Liver (tissue), 9 donors: Measurements from ENCODE around the gene PLA2R1. TPM values are rescaled to one million over a fixed set of nuclear protein-coding genes. Genes with fewer than 3 reads are reported as not detected.

ENCODE experiments used
- DNase-seq: peaks from one replicate; pipeline ENCODE4 v3.0.0-alpha.2; 2017; ENCODE audit warnings: low spot score
- H3K27ac ChIP-seq, 2 donors: one replicate each; pipeline ENCODE4 v1.7.0; 2013; ENCODE audit warnings: inconsistent platforms in 2 of 2, low read length in 2 of 2, control low read depth in 1 of 2, low read depth in 1 of 2, mild to moderate bottlenecking in 1 of 2
- H3K27me3 ChIP-seq, 4 donors: one replicate each; pipeline versions ENCODE4 v1.6.1 to v1.7.0; 2013; ENCODE audit warnings: low read length in 3 of 4, inconsistent platforms in 1 of 4, mild to moderate bottlenecking in 1 of 4, moderate library complexity in 1 of 4; ENCODE audit not compliant: control insufficient read depth in 4 of 4, insufficient read depth in 4 of 4
- H3K36me3 ChIP-seq, 4 donors: one replicate each; pipeline versions ENCODE4 v1.6.1 to v1.7.0; 2013; ENCODE audit warnings: low read length in 3 of 4, mild to moderate bottlenecking in 3 of 4, low read depth in 1 of 4, moderate library complexity in 1 of 4; ENCODE audit not compliant: control insufficient read depth in 4 of 4, insufficient read depth in 3 of 4
- H3K4me1 ChIP-seq, 4 donors: one replicate each; pipeline versions ENCODE4 v1.6.1 to v1.7.0; 2013; ENCODE audit warnings: low read length in 3 of 4, mild to moderate bottlenecking in 3 of 4, moderate library complexity in 1 of 4; ENCODE audit not compliant: control insufficient read depth in 4 of 4, insufficient read depth in 4 of 4
- H3K4me3 ChIP-seq, 3 donors: one replicate each; pipeline versions ENCODE4 v1.6.1 to v1.7.0; 2013; ENCODE audit warnings: low read length in 3 of 3, control low read depth in 1 of 3, low read depth in 1 of 3, mild to moderate bottlenecking in 1 of 3
- H3K9ac ChIP-seq, 2 donors: one replicate each; pipeline ENCODE4 v1.7.0; 2013; ENCODE audit warnings: low read length in 2 of 2, mild to moderate bottlenecking in 2 of 2, moderate library complexity in 2 of 2, control low read depth in 1 of 2, low read depth in 1 of 2
- H3K9me3 ChIP-seq, 4 donors: one replicate each; pipeline versions ENCODE4 v1.6.1 to v1.7.0; 2013; ENCODE audit warnings: low read length in 3 of 4; ENCODE audit not compliant: control insufficient read depth in 4 of 4
- FOXA2 ChIP-seq: IDR thresholded peaks from 2 replicates; pipeline ENCODE4 v1.6.1; 2016; ENCODE audit warnings: antibody characterized with exemption
- GABPA ChIP-seq, 2 donors: IDR thresholded peaks in 1 of 2; conservative IDR thresholded peaks in 1 of 2; 2 replicates each; pipeline ENCODE4 v1.6.1; 2016; ENCODE audit warnings: antibody characterized with exemption in 2 of 2, mild to moderate bottlenecking in 1 of 2, moderate library complexity in 1 of 2
- HNF4A ChIP-seq, 2 donors: conservative IDR thresholded peaks; 2 replicates each; pipeline ENCODE4 v1.6.1; 2016; ENCODE audit warnings: antibody characterized with exemption in 2 of 2, mild to moderate bottlenecking in 2 of 2
- HNF4G ChIP-seq: IDR thresholded peaks from 2 replicates; pipeline ENCODE4 v1.6.1; 2016; ENCODE audit warnings: antibody characterized with exemption
- JUND ChIP-seq, 2 donors: IDR thresholded peaks; 2 replicates each; pipeline ENCODE4 v1.6.1; 2016; ENCODE audit warnings: antibody characterized with exemption in 2 of 2
- NR2F2 ChIP-seq: IDR thresholded peaks from 2 replicates; pipeline ENCODE4 v1.6.1; 2016; ENCODE audit warnings: antibody characterized with exemption
- RAD21 ChIP-seq, 2 donors: IDR thresholded peaks; 2 replicates each; pipeline ENCODE4 v1.6.1; 2016; ENCODE audit warnings: antibody characterized with exemption in 2 of 2, mild to moderate bottlenecking in 2 of 2
- RXRA ChIP-seq, 2 donors: IDR thresholded peaks; 2 replicates each; pipeline ENCODE4 v1.6.1; 2017 to 2018; ENCODE audit warnings: antibody characterized with exemption in 2 of 2, mild to moderate bottlenecking in 1 of 2
- SP1 ChIP-seq: IDR thresholded peaks from 2 replicates; pipeline ENCODE4 v1.6.1; 2018; ENCODE audit warnings: antibody characterized with exemption, mild to moderate bottlenecking
- TAF1 ChIP-seq: conservative IDR thresholded peaks from 2 replicates; pipeline ENCODE4 v1.6.1; 2016; ENCODE audit warnings: antibody characterized with exemption, mild to moderate bottlenecking
- YY1 ChIP-seq: IDR thresholded peaks from 2 replicates; pipeline ENCODE4 v1.6.1; 2016; ENCODE audit warnings: antibody characterized with exemption, mild to moderate bottlenecking
- ZBTB33 ChIP-seq: IDR thresholded peaks from 2 replicates; pipeline ENCODE4 v1.6.1; 2016; ENCODE audit warnings: antibody characterized with exemption
- WGBS: extraction: QIAGEN DNeasy Blood & Tissue Kit; methylation state at CpG from one replicate; pipeline ENCODE4 v1.1.7; 2013; 5-methylcytosine and 5-hydroxymethylcytosine counted together
- polyA plus RNA-seq, 2 donors: library from polyadenylated mRNA; stranded (reverse) in 1 of 2; unstranded in 1 of 2; fragments of 200-250 nt in 1 of 2; fragments of >200 nt in 1 of 2; fragmentation: Nextera tagmentation in 1 of 2; extraction: Ambion mirVana in 1 of 2; gene quantifications; one replicate each; pipeline versions ENCODE4 v1.2.1 to v1.2.3, GENCODE V29; 2013 to 2015
- total RNA-seq, 2 donors: library from RNA; depleted of rRNA; stranded (reverse); fragments of >200 nt; gene quantifications; one replicate each; pipeline ENCODE4 v1.2.3, GENCODE V29; 2014
- TF ChIP-seq, protein P1 (sequence below): IDR thresholded peaks from 2 replicates; pipeline ENCODE4 v1.6.1; 2016; ENCODE audit warnings: antibody characterized with exemption
- TF ChIP-seq, protein P2 (sequence below): fragments of 150-350 bp; IDR thresholded peaks from 2 replicates; pipeline ENCODE4 v1.5.1; 2017; ENCODE audit warnings: improper control_type of control experiment, low read depth, low read length; ENCODE audit not compliant: missing input control
- TF ChIP-seq, protein P3 (sequence below): IDR thresholded peaks from 2 replicates; pipeline ENCODE4 v1.6.1; 2016; ENCODE audit warnings: antibody characterized with exemption, mild to moderate bottlenecking
- donor health status: healthy.
- donor health status: healthy.
- donor health status: healthy.
- donor health status: healthy.
- donor health status: healthy.

The PLA2R1 gene
- total and polyA plus RNA-seq, 4 donors, result 0.61 to 2.3 (median 0.66) TPM

DNA sequence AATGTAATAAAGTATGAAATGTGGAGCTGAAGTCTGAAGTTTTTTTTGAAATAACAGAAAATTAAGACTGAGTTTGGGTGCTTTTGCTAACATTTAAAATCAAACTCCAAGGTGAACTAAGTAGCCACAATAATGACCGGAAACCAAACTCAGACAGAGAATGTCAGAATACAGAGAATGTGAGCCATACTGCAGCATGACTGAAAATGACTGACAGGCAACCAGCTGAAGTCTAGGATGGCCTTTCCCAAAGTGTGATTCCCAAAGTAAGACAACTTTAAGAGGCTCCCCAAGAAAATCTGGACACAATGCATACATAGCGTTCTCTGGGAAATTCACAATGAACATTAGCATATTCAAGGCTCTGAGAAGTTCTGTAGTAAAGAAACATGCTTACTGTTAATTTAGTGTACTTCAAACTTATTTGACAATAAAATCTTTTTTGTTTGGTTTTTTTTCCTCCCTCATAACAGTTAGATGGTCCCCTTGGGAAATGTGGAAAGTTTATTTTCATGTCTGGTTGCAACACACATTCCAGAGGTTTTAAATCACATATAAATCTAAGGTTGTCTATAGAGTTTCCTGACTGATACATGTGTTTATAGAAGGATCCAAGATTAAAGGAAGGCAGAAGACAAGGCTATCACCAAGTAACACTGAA is 28.6 kb downstream of the PLA2R1 start (continued):
- TF ChIP-seq TAF1, result no peak
- TF ChIP-seq RXRA (IDR thresholded peaks at IDR 0.05), result no peak
- TF ChIP-seq JUND (IDR thresholded peaks at IDR 0.05), result no peak
- no peak for TF ChIP-seq GABPA (IDR thresholded peaks at IDR 0.05 in 1 of 2, conservative IDR thresholded peaks at IDR 0.05 in 1 of 2)
- no peak for TF ChIP-seq HNF4G
- no peak for TF ChIP-seq HNF4A (conservative IDR thresholded peaks at IDR 0.05)
- TF ChIP-seq YY1, result no peak
- TF ChIP-seq, protein P1, sequence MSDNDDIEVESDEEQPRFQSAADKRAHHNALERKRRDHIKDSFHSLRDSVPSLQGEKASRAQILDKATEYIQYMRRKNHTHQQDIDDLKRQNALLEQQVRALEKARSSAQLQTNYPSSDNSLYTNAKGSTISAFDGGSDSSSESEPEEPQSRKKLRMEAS, result no peak

- no peak for DNase-seq
- Histone ChIP-seq H3K4me3 (no peak overlapping the region), H3K9me3 (no peaks in the 10 kb centered on the region), H3K27me3 (peaks cover 0 to 4% (median 0%) of the 10 kb centered on the region in 4 donors), H3K4me1 (no peaks in the 10 kb centered on the region), H3K27ac (no peak overlapping the region), H3K36me3 (no peaks in the 10 kb centered on the region), H3K9ac (no peak overlapping the region)
- no peak for TF ChIP-seq NR2F2
- no peak for TF ChIP-seq TAF1
- TF ChIP-seq, protein P2, sequence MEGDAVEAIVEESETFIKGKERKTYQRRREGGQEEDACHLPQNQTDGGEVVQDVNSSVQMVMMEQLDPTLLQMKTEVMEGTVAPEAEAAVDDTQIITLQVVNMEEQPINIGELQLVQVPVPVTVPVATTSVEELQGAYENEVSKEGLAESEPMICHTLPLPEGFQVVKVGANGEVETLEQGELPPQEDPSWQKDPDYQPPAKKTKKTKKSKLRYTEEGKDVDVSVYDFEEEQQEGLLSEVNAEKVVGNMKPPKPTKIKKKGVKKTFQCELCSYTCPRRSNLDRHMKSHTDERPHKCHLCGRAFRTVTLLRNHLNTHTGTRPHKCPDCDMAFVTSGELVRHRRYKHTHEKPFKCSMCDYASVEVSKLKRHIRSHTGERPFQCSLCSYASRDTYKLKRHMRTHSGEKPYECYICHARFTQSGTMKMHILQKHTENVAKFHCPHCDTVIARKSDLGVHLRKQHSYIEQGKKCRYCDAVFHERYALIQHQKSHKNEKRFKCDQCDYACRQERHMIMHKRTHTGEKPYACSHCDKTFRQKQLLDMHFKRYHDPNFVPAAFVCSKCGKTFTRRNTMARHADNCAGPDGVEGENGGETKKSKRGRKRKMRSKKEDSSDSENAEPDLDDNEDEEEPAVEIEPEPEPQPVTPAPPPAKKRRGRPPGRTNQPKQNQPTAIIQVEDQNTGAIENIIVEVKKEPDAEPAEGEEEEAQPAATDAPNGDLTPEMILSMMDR, result no peak
- TF ChIP-seq, protein P3, sequence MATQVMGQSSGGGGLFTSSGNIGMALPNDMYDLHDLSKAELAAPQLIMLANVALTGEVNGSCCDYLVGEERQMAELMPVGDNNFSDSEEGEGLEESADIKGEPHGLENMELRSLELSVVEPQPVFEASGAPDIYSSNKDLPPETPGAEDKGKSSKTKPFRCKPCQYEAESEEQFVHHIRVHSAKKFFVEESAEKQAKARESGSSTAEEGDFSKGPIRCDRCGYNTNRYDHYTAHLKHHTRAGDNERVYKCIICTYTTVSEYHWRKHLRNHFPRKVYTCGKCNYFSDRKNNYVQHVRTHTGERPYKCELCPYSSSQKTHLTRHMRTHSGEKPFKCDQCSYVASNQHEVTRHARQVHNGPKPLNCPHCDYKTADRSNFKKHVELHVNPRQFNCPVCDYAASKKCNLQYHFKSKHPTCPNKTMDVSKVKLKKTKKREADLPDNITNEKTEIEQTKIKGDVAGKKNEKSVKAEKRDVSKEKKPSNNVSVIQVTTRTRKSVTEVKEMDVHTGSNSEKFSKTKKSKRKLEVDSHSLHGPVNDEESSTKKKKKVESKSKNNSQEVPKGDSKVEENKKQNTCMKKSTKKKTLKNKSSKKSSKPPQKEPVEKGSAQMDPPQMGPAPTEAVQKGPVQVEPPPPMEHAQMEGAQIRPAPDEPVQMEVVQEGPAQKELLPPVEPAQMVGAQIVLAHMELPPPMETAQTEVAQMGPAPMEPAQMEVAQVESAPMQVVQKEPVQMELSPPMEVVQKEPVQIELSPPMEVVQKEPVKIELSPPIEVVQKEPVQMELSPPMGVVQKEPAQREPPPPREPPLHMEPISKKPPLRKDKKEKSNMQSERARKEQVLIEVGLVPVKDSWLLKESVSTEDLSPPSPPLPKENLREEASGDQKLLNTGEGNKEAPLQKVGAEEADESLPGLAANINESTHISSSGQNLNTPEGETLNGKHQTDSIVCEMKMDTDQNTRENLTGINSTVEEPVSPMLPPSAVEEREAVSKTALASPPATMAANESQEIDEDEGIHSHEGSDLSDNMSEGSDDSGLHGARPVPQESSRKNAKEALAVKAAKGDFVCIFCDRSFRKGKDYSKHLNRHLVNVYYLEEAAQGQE, result no peak
- TF ChIP-seq SP1, result no peak
- no peak for TF ChIP-seq HNF4A (conservative IDR thresholded peaks at IDR 0.05)
- no peak for TF ChIP-seq RXRA (IDR thresholded peaks at IDR 0.05)
- no peak for TF ChIP-seq RAD21 (IDR thresholded peaks at IDR 0.05)
- TF ChIP-seq, protein P1, result no peak
- no peak for TF ChIP-seq YY1
- TF ChIP-seq HNF4G, result no peak
- no peak for TF ChIP-seq ZBTB33
- TF ChIP-seq FOXA2, result no peak
- 85% methylated on average over 2 of the region's 2 CpGs for WGBS
Observed at GRCh38 chr2:160029270-160029628, 33.2 kb downstream of the PLA2R1 start.
